Rectal smooth muscle tissue (tissue), 1 donor: ENCODE results near the gene ARL15.

ENCODE experiments used
- H3K27ac ChIP-seq: one replicate; pipeline ENCODE4 v1.7.0; 2013; ENCODE audit warnings: low read depth, low read length, inconsistent platforms
- H3K27me3 ChIP-seq: one replicate; pipeline ENCODE4 v1.7.0; 2013; ENCODE audit warnings: low read length; ENCODE audit not compliant: control insufficient read depth, insufficient read depth
- H3K36me3 ChIP-seq: one replicate; pipeline ENCODE4 v1.7.0; 2013; ENCODE audit warnings: low read length; ENCODE audit not compliant: control insufficient read depth, insufficient read depth
- H3K4me1 ChIP-seq: one replicate; pipeline ENCODE4 v1.7.0; 2013; ENCODE audit warnings: low read length; ENCODE audit not compliant: control insufficient read depth, insufficient read depth
- H3K4me3 ChIP-seq: one replicate; pipeline ENCODE4 v1.7.0; 2013; ENCODE audit warnings: low read length
- H3K9ac ChIP-seq: one replicate; pipeline ENCODE4 v1.7.0; 2013; ENCODE audit warnings: low read length

Gene ARL15

DNA sequence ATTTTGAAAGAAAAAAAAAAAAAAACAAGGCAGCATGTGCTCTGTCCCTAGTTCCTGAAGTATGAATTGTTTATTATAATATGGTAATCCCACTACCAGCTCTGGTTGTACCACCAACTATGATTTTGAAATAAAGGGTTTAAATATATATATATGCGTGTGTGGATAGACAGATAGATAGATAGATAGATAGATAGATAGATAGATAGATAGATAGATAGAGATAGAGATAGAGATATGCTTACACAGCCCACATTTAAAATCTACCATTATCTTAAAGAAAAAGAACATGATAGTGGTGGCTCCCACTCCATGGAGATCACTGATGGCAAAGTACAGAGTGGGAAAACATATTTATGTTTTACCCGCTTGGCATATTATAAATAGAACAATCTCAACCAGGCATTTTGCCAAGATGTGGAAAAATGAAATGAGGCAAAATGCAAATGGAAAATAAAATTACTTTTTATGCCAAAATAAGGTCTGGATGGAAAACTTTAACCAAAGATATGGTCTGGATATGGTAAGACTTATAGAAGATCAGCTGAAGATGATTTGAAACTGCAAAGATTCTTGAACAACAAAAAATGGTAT is 170.0 kb downstream of the ARL15 start:
- Histone ChIP-seq H3K4me3 (no peak overlapping the region), H3K27me3 (no peaks in the 10 kb centered on the region), H3K36me3 (no peaks in the 10 kb centered on the region), H3K9ac (no peak overlapping the region), H3K4me1 (peaks cover 4% of the 10 kb centered on the region), H3K27ac (no peak overlapping the region)

DNA sequence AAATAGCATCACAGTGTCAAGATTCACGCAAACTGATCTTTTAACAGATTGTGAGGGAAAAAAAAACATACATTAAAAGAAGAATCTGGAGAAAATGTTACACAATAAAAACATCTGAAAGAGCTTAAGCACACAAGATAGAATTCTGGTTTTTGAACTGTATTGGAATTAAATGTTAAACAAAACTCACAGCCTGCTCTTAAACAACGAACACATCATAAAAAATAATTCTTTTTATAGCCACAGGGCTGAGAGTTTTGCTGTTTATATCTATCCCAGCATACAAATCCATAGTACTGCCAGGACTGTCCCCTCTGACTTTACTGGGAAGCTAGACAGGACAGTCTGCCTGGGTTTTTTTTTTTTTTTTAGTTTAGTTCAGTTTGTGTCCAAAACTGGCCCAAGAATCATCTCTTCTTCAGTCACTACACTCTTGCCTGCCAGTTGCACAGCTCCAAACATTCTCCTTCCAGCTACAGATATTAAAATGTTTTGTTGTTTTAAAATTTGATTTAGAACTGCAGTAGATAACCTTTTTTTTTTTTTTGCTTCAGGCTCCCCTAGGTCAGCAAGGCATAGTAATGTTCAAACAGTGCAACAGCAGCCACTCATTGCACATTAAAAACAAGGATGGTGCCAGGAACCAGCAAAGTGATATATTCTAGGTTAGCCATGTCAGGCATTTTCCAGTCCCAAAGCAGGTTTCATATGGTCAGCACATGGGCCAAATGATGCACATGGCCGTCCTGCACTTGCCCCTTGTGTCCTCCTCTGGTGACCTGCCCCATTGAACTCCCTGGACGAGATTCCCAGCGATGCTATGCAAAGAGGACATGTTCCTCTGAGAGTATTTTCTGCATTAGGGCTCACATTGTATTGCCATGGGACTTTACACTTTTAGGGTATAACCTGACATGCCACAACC is 173.6 kb downstream of the ARL15 start:
- H3K4me3 ChIP-seq = no peak overlapping the region
- H3K4me1 ChIP-seq = peaks cover 5% of the 10 kb centered on the region
- H3K36me3 ChIP-seq = no peaks in the 10 kb centered on the region
- no peak overlapping the region for H3K9ac ChIP-seq
- H3K27me3 ChIP-seq = no peaks in the 10 kb centered on the region
- H3K27ac ChIP-seq = no peak overlapping the region

DNA sequence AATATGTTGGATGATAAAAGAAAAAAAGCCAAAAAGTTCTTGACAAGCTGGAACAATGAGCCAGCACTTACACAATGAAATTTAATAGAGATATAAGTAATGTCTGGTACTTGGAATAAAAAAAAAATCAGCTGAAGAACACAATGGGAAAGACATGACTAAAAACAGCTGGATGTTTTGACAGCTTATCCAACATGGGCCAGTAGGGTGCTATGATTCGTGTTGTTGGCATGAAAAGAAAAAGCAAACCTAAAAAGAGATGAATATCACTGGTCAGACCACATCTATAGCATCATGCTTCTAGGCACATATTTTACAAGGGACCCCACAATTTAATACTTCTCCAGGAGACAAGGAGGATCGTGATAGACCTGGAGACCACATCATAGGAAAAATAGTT is 175.3 kb downstream of the ARL15 start:
- Histone ChIP-seq H3K4me1 (peaks cover 5% of the 10 kb centered on the region), H3K9ac (no peak overlapping the region), H3K4me3 (no peak overlapping the region), H3K36me3 (no peaks in the 10 kb centered on the region), H3K27me3 (no peaks in the 10 kb centered on the region), H3K27ac (no peak overlapping the region)

DNA sequence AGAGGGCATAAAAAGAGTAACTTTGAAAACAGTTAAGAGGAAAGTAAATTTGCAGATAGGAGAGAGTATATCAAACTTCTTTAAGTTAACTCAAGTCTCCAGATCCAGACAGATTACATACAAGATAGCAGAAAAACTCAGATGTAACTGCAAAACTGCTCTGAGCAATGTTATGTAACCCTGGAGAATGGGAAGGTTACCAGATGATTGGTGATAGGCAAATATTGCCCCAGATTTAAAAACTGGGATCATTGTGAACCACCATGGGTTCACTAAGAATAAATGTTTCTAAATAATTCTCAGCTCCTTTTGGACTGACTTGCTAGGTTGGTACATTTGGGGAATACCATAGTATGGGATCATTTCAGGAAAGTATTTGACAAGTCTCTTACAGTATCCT is 176.5 kb downstream of the ARL15 start:
- Histone ChIP-seq H3K36me3 (no peaks in the 10 kb centered on the region), H3K27ac (no peak overlapping the region), H3K4me1 (peaks cover 5% of the 10 kb centered on the region), H3K27me3 (no peaks in the 10 kb centered on the region), H3K4me3 (no peak overlapping the region), H3K9ac (no peak overlapping the region)

DNA sequence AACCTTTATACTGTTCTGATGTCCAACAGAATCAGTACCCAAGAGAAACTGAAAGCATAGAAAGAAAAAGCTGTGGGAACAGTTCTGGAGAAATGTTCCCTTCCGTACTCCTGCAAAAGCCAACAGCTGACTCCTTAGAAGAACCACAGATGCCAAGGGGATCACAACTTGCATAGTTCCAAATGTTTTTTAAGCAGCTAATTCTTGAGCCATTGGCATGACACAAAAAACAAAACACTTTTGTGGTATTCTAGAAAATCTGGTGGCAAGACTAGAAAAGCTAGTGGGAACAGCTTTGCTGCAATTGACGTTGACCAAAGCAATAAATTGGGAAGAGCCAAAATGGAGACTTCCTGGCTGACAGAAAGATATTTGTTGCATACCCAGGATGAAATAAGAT is 189.9 kb downstream of the ARL15 start:
- Histone ChIP-seq H3K4me1 (no peaks in the 10 kb centered on the region), H3K4me3 (no peak overlapping the region), H3K27me3 (no peaks in the 10 kb centered on the region), H3K27ac (no peak overlapping the region), H3K9ac (no peak overlapping the region), H3K36me3 (no peaks in the 10 kb centered on the region)

DNA sequence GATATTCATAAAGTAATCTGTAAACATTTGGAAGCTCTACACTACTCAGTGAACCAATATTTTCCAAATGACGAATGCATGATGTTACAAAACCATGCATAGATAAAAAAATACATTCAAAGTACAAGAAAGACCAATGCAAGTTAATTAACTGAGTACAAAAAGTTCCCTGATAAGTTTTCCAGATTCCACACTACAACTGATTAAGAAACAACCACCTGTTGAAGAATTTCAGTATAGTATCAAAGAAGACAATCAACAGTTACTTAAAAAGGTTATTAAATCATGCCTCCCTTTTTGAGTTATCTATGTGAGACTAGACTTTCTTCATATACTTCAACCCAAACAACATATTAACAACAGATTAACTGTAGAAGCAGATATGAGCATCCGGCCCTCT is 192.4 kb downstream of the ARL15 start:
- no peak overlapping the region for H3K27ac ChIP-seq

DNA sequence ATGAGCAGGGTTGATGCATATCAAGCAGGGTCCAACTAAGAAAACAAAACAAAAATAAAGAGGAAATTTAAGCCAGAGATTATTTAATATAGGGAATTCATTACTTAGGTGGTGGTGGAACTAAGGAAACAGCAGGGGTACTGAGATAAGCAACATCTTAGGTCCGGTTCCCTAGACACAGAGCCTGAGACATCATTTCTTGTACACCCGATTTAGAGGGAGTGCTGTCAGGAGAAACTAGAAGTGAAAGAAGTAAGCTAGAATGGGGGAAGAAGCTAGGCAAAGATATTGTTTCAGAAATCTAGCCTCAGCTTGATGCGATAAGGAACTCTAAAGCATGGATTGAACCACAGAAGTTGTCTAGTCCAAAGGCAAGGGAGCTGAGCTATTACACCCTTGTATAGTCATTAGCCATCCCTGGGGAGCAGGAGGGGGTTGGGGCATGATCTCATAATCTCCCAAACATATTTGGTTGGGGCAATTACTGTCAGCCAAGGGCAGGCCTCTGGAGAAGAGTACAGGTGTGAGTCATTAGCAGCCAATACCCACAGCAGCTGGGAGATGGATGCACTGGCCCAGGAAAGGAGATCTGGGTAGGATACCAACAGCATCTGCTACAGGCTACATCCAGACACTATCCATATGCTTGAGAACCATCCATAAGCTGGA is 194.5 kb downstream of the ARL15 start:
- no peaks in the 10 kb centered on the region for H3K4me1 ChIP-seq
- no peak overlapping the region for H3K9ac ChIP-seq
- H3K27me3 ChIP-seq = no peaks in the 10 kb centered on the region
- H3K27ac ChIP-seq = no peak overlapping the region
- H3K36me3 ChIP-seq = no peaks in the 10 kb centered on the region
- no peak overlapping the region for H3K4me3 ChIP-seq

More for the DNA sequence above, 192.4 kb downstream of the ARL15 start:
- no peaks in the 10 kb centered on the region for H3K27me3 ChIP-seq
- no peak overlapping the region for H3K9ac ChIP-seq
- H3K36me3 ChIP-seq = no peaks in the 10 kb centered on the region
- no peaks in the 10 kb centered on the region for H3K4me1 ChIP-seq
- H3K4me3 ChIP-seq = no peak overlapping the region

DNA sequence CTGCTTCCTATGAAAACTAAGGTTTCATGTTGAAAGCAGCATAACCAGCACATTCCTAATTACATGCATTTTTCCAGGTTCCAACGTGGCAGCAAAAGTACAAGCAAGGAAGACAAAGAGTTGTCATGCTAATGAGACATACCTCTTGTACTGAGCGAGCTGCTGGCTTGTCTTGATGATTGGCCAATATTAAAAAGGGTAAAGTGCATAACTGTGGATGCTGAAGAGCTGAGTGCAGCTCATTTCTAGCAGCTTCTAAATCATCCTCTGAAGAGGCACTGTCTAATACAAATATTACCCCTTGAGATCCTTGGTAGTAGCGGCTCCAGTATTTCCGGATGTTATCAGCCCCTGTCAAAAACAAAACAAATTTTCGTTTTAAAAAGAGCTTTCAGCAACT is 197.3 kb downstream of the ARL15 start:
- Histone ChIP-seq H3K4me3 (no peak overlapping the region), H3K4me1 (no peaks in the 10 kb centered on the region), H3K9ac (no peak overlapping the region), H3K36me3 (no peaks in the 10 kb centered on the region), H3K27me3 (no peaks in the 10 kb centered on the region), H3K27ac (no peak overlapping the region)

DNA sequence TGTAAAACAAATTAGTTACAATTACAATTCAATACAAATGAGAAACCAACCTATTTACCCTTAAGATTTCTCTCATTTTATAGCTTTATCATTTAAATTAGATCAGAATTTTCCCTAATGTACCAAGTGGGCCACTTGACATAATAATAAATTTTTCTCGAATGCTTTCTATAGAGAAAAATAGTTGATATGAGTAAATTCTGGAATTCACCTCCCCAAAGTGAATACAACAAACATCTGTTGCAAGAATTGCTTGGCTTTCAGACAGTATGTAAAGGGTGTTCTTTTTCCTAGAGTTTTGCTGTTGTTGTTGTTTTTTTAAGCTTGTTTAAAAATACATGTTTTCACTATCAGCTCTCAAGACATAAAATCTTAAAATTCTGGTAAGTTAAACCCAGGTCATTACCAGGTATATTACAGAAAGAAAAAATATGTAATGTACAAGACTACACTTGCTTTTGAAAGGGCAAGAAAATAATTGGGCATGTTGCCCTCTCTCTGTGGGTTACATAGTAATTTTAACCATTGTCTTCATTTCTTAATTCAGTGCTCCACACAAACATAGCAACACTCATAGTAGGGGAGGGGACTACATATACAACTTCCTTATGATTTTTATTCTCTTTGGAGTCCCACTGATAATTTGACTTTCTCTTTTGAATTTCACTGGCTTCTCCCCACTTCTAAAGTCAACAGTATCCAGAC is 200.6 kb downstream of the ARL15 start:
- Histone ChIP-seq H3K27ac (no peak overlapping the region), H3K9ac (no peak overlapping the region), H3K27me3 (no peaks in the 10 kb centered on the region), H3K36me3 (no peaks in the 10 kb centered on the region), H3K4me1 (no peaks in the 10 kb centered on the region), H3K4me3 (no peak overlapping the region)

DNA sequence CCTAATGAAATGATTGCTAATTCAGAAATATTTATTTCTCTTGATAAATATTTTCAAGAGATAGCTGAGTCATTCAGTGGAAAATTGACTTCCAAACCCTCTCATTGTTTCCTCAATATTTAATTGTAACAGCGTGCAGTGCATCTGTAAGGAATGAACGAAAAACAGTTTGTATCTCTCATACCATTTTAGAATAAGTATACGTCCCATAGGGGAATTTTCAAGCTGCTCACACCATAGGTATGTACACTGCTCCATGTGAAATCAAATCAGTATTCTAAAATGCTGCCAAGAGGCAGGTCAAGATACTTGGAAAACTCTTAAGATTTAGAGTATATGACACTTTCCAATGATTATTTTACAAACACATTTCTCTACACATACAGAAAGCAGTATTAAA is 202.2 kb downstream of the ARL15 start:
- Histone ChIP-seq H3K27ac (no peak overlapping the region), H3K4me1 (no peaks in the 10 kb centered on the region), H3K4me3 (no peak overlapping the region), H3K36me3 (no peaks in the 10 kb centered on the region), H3K9ac (no peak overlapping the region), H3K27me3 (no peaks in the 10 kb centered on the region)

DNA sequence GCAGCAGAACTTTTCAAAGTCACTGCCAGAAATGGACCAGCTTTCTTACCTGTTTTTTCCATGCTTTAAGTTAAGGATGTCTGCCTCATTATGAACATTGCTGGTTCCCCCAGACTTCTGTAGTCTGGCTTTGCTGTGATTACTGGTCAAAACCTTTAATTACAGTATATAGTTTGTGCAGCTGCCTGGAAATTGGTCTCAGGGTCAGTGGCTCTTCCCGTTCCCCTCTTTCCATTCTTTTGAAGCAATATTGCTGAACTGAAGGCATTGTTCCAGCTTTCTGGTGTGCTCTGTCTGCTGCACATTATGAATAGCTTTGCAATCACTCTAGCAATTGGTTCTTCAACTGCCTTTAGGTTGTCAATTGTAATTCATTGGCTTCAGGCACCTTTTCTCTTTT is 206.5 kb downstream of the ARL15 start:
- H3K4me1 ChIP-seq = no peaks in the 10 kb centered on the region
- no peak overlapping the region for H3K9ac ChIP-seq
- no peak overlapping the region for H3K4me3 ChIP-seq
- no peaks in the 10 kb centered on the region for H3K27me3 ChIP-seq
- H3K36me3 ChIP-seq = no peaks in the 10 kb centered on the region
- no peak overlapping the region for H3K27ac ChIP-seq

DNA sequence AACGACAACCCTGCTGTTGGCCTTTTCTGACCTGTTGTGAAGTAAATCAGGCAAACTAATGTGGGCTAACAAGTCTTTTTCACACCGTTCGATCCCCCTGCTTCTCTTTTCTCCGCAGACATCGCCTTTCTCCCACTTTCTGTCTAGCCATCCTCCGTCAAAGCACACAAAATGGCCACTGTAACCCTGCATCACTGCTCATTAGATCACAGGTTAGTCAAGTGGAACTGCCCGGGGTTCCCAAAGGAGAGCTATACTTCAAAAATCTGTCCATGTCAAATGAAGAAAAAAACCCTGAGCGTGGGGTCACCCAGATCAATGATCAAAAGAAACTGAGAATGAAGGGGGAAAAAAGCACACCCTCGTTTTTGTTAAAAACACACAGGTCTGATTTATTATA is 212.1 kb downstream of the ARL15 start:
- Histone ChIP-seq H3K9ac (no peak overlapping the region), H3K27me3 (no peaks in the 10 kb centered on the region), H3K36me3 (no peaks in the 10 kb centered on the region), H3K4me3 (no peak overlapping the region), H3K4me1 (peaks cover 6% of the 10 kb centered on the region), H3K27ac (no peak overlapping the region)
